ENCODE measurements around the gene ZC3HAV1L.
A peak's percentile ranks its signal among the peaks of the same experiment; 100 is the strongest.
"Not testable (repeated sequence)": the region's sequence is repeated elsewhere in the genome, so short reads cannot be mapped to it uniquely, and the experiment has no call there.

Gene ZC3HAV1L

GRCh38 chr7:139078399-139078798, 42.6 kb upstream of the ZC3HAV1L start:
- H3K4me3 ChIP-seq (ENCODE audit: control insufficient read depth, low read depth, low read length) = no peak overlapping the region
- DNase-seq (ENCODE audit: low read depth) = peak; percentile 74
- no peak for TF ChIP-seq CTCF (conservative IDR thresholded peaks at IDR 0.05; ENCODE audit: control insufficient read depth, insufficient read depth, low read depth, low read length)

GRCh38 chr7:139077706-139078105, 41.9 kb upstream of the ZC3HAV1L start:
- H3K4me3 ChIP-seq (ENCODE audit: control insufficient read depth, low read depth, low read length); DNase-seq (ENCODE audit: low read depth): not testable (repeated sequence)

- no peak overlapping the region for H3K4me3 ChIP-seq (ENCODE audit: control insufficient read depth, low read depth, low read length)
- DNase-seq (ENCODE audit: low read depth) = no peak
- TF ChIP-seq CTCF (conservative IDR thresholded peaks at IDR 0.05; ENCODE audit: control insufficient read depth, insufficient read depth, low read depth, low read length) = no peak
These were observed 40.2 kb upstream of the ZC3HAV1L start for GRCh38 chr7:139075871-139076686.

- TF ChIP-seq CTCF (conservative IDR thresholded peaks at IDR 0.05; ENCODE audit: control insufficient read depth, insufficient read depth, low read depth, low read length) = peak; percentile 75
- peak; percentile 83 for DNase-seq (ENCODE audit: low read depth)
- H3K4me3 ChIP-seq (ENCODE audit: control insufficient read depth, low read depth, low read length) = no peak overlapping the region
These were observed 39.3 kb upstream of the ZC3HAV1L start for GRCh38 chr7:139075031-139075652.

GRCh38 chr7:139072796-139073195, 37.0 kb upstream of the ZC3HAV1L start:
- H3K4me3 ChIP-seq (ENCODE audit: control insufficient read depth, low read depth, low read length) = no peak overlapping the region
- no peak for DNase-seq (ENCODE audit: low read depth)
- no peak for TF ChIP-seq CTCF (conservative IDR thresholded peaks at IDR 0.05; ENCODE audit: control insufficient read depth, insufficient read depth, low read depth, low read length)

- no peak overlapping the region for H3K4me3 ChIP-seq (ENCODE audit: control insufficient read depth, low read depth, low read length)
- TF ChIP-seq CTCF (conservative IDR thresholded peaks at IDR 0.05; ENCODE audit: control insufficient read depth, insufficient read depth, low read depth, low read length) = no peak
- DNase-seq (ENCODE audit: low read depth) = no peak
These were observed 35.8 kb upstream of the ZC3HAV1L start for GRCh38 chr7:139071680-139072079.
